ENCODE data around the gene LPCAT4.

DNA sequence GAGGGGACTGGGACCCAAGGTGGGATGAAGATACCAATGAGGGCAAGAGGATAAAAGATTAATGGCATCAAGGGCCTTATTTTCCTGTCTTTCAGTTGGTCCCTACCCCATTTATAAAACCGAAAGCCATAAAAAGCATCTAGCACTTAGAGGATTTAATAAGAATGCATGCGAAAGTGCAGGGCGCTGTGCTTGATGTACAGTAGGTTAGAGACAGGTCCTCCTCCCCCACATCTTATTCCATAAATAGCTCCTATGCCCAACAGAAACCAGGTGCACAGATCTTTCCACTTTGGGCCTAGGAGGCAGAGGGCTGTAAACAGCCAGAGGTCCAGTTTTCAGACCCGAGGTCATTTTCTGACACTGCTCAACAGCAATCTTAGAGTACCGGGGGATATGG, 1.2 kb downstream of the LPCAT4 start:
- TF ChIP-seq, protein P1, sequence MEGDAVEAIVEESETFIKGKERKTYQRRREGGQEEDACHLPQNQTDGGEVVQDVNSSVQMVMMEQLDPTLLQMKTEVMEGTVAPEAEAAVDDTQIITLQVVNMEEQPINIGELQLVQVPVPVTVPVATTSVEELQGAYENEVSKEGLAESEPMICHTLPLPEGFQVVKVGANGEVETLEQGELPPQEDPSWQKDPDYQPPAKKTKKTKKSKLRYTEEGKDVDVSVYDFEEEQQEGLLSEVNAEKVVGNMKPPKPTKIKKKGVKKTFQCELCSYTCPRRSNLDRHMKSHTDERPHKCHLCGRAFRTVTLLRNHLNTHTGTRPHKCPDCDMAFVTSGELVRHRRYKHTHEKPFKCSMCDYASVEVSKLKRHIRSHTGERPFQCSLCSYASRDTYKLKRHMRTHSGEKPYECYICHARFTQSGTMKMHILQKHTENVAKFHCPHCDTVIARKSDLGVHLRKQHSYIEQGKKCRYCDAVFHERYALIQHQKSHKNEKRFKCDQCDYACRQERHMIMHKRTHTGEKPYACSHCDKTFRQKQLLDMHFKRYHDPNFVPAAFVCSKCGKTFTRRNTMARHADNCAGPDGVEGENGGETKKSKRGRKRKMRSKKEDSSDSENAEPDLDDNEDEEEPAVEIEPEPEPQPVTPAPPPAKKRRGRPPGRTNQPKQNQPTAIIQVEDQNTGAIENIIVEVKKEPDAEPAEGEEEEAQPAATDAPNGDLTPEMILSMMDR (conservative IDR thresholded peaks at IDR 0.05), result no peak
- TF ChIP-seq EZH2 (IDR thresholded peaks at IDR 0.05; ENCODE audit: low read depth), result no peak
